Endothelial cell of umbilical vein (primary cell): ENCODE results near the gene KLC1.

Experiments
- CTCF ChIP-seq, 2 donors: IDR thresholded peaks; 1 replicate in 1 of 2; 2 replicates in 1 of 2; pipeline ENCODE4 v1.5.1; 2011; ENCODE audit warnings: low read length in 2 of 2, mild to moderate bottlenecking in 2 of 2, moderate library complexity in 2 of 2, control low read depth in 1 of 2, inconsistent platforms in 1 of 2, low read depth in 1 of 2; ENCODE audit not compliant: insufficient read depth in 1 of 2; ENCODE audit errors: extremely low read depth in 1 of 2
- JUN ChIP-seq: IDR thresholded peaks from 2 replicates; pipeline ENCODE4 v1.6.1; 2011; ENCODE audit warnings: borderline replicate concordance, low read depth; ENCODE audit not compliant: insufficient read length, insufficient read depth
- MAX ChIP-seq: IDR thresholded peaks from 2 replicates; pipeline ENCODE4 v1.6.1; 2011; ENCODE audit not compliant: insufficient read depth, insufficient read length
- MYC ChIP-seq: IDR thresholded peaks from one replicate; pipeline ENCODE4 v1.6.1; 2011; ENCODE audit warnings: mild to moderate bottlenecking, low read depth, low read length
- POLR2A ChIP-seq: IDR thresholded peaks from 2 replicates; pipeline ENCODE4 v1.6.1; 2012; ENCODE audit warnings: low read depth, mild to moderate bottlenecking, control low read depth, low read length
- POLR2AphosphoS5 ChIP-seq: IDR thresholded peaks from 2 replicates; pipeline ENCODE4 v1.6.1; 2012; ENCODE audit warnings: low read depth, mild to moderate bottlenecking, control low read depth, low read length, moderate library complexity; ENCODE audit not compliant: insufficient read depth

- TF ChIP-seq CTCF (IDR thresholded peaks at IDR 0.05; ENCODE audit: extremely low read depth in 1 of 2, insufficient read depth in 1 of 2, low read depth in 1 of 2, low read length in 2 of 2) (no peak), POLR2AphosphoS5 (no peak), POLR2A (no peak), MYC (no peak), JUN (no peak), MAX (no peak)
These were observed 24.8 kb downstream of the KLC1 start for GRCh38 chr14:103653805-103654204.
